ENCODE measurements around the gene CCR4. TPM values are rescaled to one million over a fixed set of nuclear protein-coding genes. Genes with fewer than 3 reads are reported as not detected.

The CCR4 gene
- total and polyA plus RNA-seq, 7 donors = 0.16 to 3.1 TPM; not detected in 5

GRCh38 chr3:32998631-32999451 is 47.4 kb downstream of the CCR4 start:
- DNase-seq = no peak
- Histone ChIP-seq H3K4me1 (no peaks in the 10 kb centered on the region), H3K4me3 (no peak overlapping the region), H3K27me3 (no peaks in the 10 kb centered on the region), H3K27ac (no peak overlapping the region), H3K9me3 (no peaks in the 10 kb centered on the region), H3K36me3 (peaks cover 0 to 28% (median 0%) of the 10 kb centered on the region in 4 donors)
- 84 to 91% methylated on average over 10 of the region's 10 CpGs for WGBS, 2 donors
- TF ChIP-seq EP300 (IDR thresholded peaks at IDR 0.05) (no peak), CTCF (IDR thresholded peaks at IDR 0.05) (no peak), POLR2A (IDR thresholded peaks at IDR 0.05) (no peak), POLR2AphosphoS5 (IDR thresholded peaks at IDR 0.05) (no peak)
- intact Hi-C loops (cut with DNase I) = no loop called here

GRCh38 chr3:33000691-33001385 is 49.4 kb downstream of the CCR4 start:
- Histone ChIP-seq H3K4me3 (no peak overlapping the region), H3K27me3 (no peaks in the 10 kb centered on the region), H3K4me1 (no peaks in the 10 kb centered on the region), H3K27ac (no peak overlapping the region), H3K36me3 (peaks cover 0 to 43% (median 7%) of the 10 kb centered on the region in 4 donors), H3K9me3 (no peaks in the 10 kb centered on the region)
- WGBS, 2 donors = 94 to 99% methylated on average over 3 of the region's 3 CpGs
- TF ChIP-seq POLR2AphosphoS5 (IDR thresholded peaks at IDR 0.05) = no peak
- TF ChIP-seq CTCF (IDR thresholded peaks at IDR 0.05) = no peak
- no peak for TF ChIP-seq POLR2A (IDR thresholded peaks at IDR 0.05)
- no peak for TF ChIP-seq EP300 (IDR thresholded peaks at IDR 0.05)
- intact Hi-C loops (cut with DNase I) = no loop called here
- DNase-seq = no peak

- Histone ChIP-seq H3K36me3 (peaks cover 0 to 50% (median 10%) of the 10 kb centered on the region in 4 donors), H3K4me1 (no peaks in the 10 kb centered on the region), H3K27me3 (no peaks in the 10 kb centered on the region), H3K4me3 (no peak overlapping the region), H3K27ac (no peak overlapping the region), H3K9me3 (no peaks in the 10 kb centered on the region)
- DNase-seq = no peak
- WGBS, 2 donors = 49 to 67% methylated on average over 2 of the region's 2 CpGs
- intact Hi-C loops (cut with DNase I) = no loop called here
- TF ChIP-seq EP300 (IDR thresholded peaks at IDR 0.05) = no peak
- no peak for TF ChIP-seq POLR2AphosphoS5 (IDR thresholded peaks at IDR 0.05)
- TF ChIP-seq POLR2A (IDR thresholded peaks at IDR 0.05) = no peak
- no peak for TF ChIP-seq CTCF (IDR thresholded peaks at IDR 0.05)
Observed at GRCh38 chr3:33001889-33002288, 50.4 kb downstream of the CCR4 start.

- no peak for DNase-seq
- Histone ChIP-seq H3K4me1 (no peaks in the 10 kb centered on the region), H3K9me3 (no peaks in the 10 kb centered on the region), H3K4me3 (no peak overlapping the region), H3K27me3 (no peaks in the 10 kb centered on the region), H3K36me3 (peaks cover 0 to 54% (median 10%) of the 10 kb centered on the region in 4 donors), H3K27ac (no peak overlapping the region)
- WGBS, 2 donors = 52 to 80% methylated on average over 4 of the region's 4 CpGs
- intact Hi-C loops (cut with DNase I) = no loop called here
- TF ChIP-seq POLR2AphosphoS5 (IDR thresholded peaks at IDR 0.05) = no peak
- TF ChIP-seq POLR2A (IDR thresholded peaks at IDR 0.05) = no peak
- no peak for TF ChIP-seq CTCF (IDR thresholded peaks at IDR 0.05)
- TF ChIP-seq EP300 (IDR thresholded peaks at IDR 0.05) = no peak
Observed at GRCh38 chr3:33003308-33003707, 51.9 kb downstream of the CCR4 start.

Data from sigmoid colon (tissue), 7 donors.